Chondrocyte (in vitro differentiated cells): ENCODE data around the gene MCFD2. TPM values are rescaled to one million over a fixed set of nuclear protein-coding genes. Genes with fewer than 3 reads are reported as not detected.

Experiments used
- DNase-seq: peaks from one replicate; pipeline ENCODE4 v3.0.0; 2021; ENCODE audit warnings: mixed read lengths, low spot score
- H3K27ac Mint-ChIP-seq: one replicate; pipeline ENCODE4 v1.8.0; 2021; ENCODE audit warnings: mild to moderate bottlenecking, moderate library complexity, mixed read lengths; ENCODE audit not compliant: unreplicated experiment
- H3K27me3 Mint-ChIP-seq: 2 replicates; pipeline ENCODE4 v1.8.0; 2021; ENCODE audit warnings: low read depth, mixed read lengths
- H3K36me3 Mint-ChIP-seq: 2 replicates; pipeline ENCODE4 v1.8.0; 2021; ENCODE audit warnings: low read depth, mixed read lengths
- H3K4me1 Mint-ChIP-seq: 2 replicates; pipeline ENCODE4 v1.8.0; 2021; ENCODE audit warnings: low read depth, mild to moderate bottlenecking, mixed read lengths
- H3K4me3 Mint-ChIP-seq: one replicate; pipeline ENCODE4 v1.8.0; 2021; ENCODE audit warnings: mild to moderate bottlenecking, moderate library complexity, mixed read lengths; ENCODE audit not compliant: unreplicated experiment
- H3K9me3 Mint-ChIP-seq: 2 replicates; pipeline ENCODE4 v1.8.0; 2021; ENCODE audit warnings: low read depth, mixed read lengths
- CTCF ChIP-seq: fragments of 200-600 bp; sonication (generic); IDR thresholded peaks from 2 replicates; pipeline ENCODE4 v1.5.0; 2021; ENCODE audit warnings: antibody characterized with exemption, mild to moderate bottlenecking, moderate library complexity
- total RNA-seq: library from RNA; stranded (reverse); gene quantifications from 3 replicates; pipeline ENCODE4 v1.2.1, GENCODE V29; 2021

Gene MCFD2
- total RNA-seq, 1 donor from 2014 or later = 95.0 TPM

GRCh38 chr2:46952171-46952570 is 36.6 kb upstream of the MCFD2 start:
- no peak for TF ChIP-seq CTCF
- Mint-ChIP-seq H3K4me1 (peaks cover 22% of the 10 kb centered on the region), H3K27me3 (no peaks in the 10 kb centered on the region), H3K9me3 (no peaks in the 10 kb centered on the region), H3K36me3 (peaks cover 25% of the 10 kb centered on the region), H3K27ac (no peak overlapping the region), H3K4me3 (no peak overlapping the region)
- no peak for DNase-seq

- H3K27me3 Mint-ChIP-seq = no peaks in the 10 kb centered on the region
- H3K4me3 Mint-ChIP-seq = no peak overlapping the region
- H3K9me3 Mint-ChIP-seq = no peaks in the 10 kb centered on the region
Measured at GRCh38 chr2:46951290-46952064, 35.9 kb upstream of the MCFD2 start.

GRCh38 chr2:46950314-46950713 is 34.7 kb upstream of the MCFD2 start:
- no peak overlapping the region for H3K27ac Mint-ChIP-seq
- peaks cover 17% of the 10 kb centered on the region for H3K4me1 Mint-ChIP-seq
- no peaks in the 10 kb centered on the region for H3K27me3 Mint-ChIP-seq
- H3K4me3 Mint-ChIP-seq = no peak overlapping the region
- TF ChIP-seq CTCF = no peak
- no peaks in the 10 kb centered on the region for H3K9me3 Mint-ChIP-seq
- DNase-seq = peak; percentile 13
- H3K36me3 Mint-ChIP-seq = peaks cover 14% of the 10 kb centered on the region

More at GRCh38 chr2:46951290-46952064, 35.9 kb upstream of the MCFD2 start:
- no peak for DNase-seq
- TF ChIP-seq CTCF = no peak
- H3K27ac Mint-ChIP-seq = peak overlapping the region; percentile 49
- H3K4me1 Mint-ChIP-seq = peaks cover 24% of the 10 kb centered on the region
- H3K36me3 Mint-ChIP-seq = peaks cover 22% of the 10 kb centered on the region

- TF ChIP-seq CTCF = no peak
- no peak overlapping the region for H3K4me3 Mint-ChIP-seq
- H3K4me1 Mint-ChIP-seq = peaks cover 19% of the 10 kb centered on the region
- no peak overlapping the region for H3K27ac Mint-ChIP-seq
- H3K27me3 Mint-ChIP-seq = no peaks in the 10 kb centered on the region
- peaks cover 10% of the 10 kb centered on the region for H3K36me3 Mint-ChIP-seq
- DNase-seq = peak; percentile 70
- no peaks in the 10 kb centered on the region for H3K9me3 Mint-ChIP-seq
Measured at GRCh38 chr2:46947841-46948240, 32.2 kb upstream of the MCFD2 start.

- Mint-ChIP-seq H3K9me3 (no peaks in the 10 kb centered on the region), H3K27ac (no peak overlapping the region), H3K4me1 (peaks cover 30% of the 10 kb centered on the region), H3K4me3 (no peak overlapping the region), H3K36me3 (peaks cover 5% of the 10 kb centered on the region), H3K27me3 (no peaks in the 10 kb centered on the region)
- TF ChIP-seq CTCF = no peak
- DNase-seq = peak; percentile 54
Measured at GRCh38 chr2:46945671-46946070, 30.1 kb upstream of the MCFD2 start.
